NB4 (cell line): ENCODE results near the gene IER5.

Experiments
- MYC ChIP-seq: IDR thresholded peaks from 2 replicates; pipeline ENCODE4 v1.6.1; 2011; ENCODE audit warnings: low read depth, low read length
- POLR2A ChIP-seq: IDR thresholded peaks from 2 replicates; pipeline ENCODE4 v1.6.1; 2011; ENCODE audit warnings: mild to moderate bottlenecking; ENCODE audit not compliant: insufficient read length; ENCODE audit errors: extremely low read depth
- TF ChIP-seq, protein P1 (sequence below): IDR thresholded peaks from one replicate; pipeline ENCODE4 v1.5.1; 2012; ENCODE audit warnings: low read depth, low read length

DNA sequence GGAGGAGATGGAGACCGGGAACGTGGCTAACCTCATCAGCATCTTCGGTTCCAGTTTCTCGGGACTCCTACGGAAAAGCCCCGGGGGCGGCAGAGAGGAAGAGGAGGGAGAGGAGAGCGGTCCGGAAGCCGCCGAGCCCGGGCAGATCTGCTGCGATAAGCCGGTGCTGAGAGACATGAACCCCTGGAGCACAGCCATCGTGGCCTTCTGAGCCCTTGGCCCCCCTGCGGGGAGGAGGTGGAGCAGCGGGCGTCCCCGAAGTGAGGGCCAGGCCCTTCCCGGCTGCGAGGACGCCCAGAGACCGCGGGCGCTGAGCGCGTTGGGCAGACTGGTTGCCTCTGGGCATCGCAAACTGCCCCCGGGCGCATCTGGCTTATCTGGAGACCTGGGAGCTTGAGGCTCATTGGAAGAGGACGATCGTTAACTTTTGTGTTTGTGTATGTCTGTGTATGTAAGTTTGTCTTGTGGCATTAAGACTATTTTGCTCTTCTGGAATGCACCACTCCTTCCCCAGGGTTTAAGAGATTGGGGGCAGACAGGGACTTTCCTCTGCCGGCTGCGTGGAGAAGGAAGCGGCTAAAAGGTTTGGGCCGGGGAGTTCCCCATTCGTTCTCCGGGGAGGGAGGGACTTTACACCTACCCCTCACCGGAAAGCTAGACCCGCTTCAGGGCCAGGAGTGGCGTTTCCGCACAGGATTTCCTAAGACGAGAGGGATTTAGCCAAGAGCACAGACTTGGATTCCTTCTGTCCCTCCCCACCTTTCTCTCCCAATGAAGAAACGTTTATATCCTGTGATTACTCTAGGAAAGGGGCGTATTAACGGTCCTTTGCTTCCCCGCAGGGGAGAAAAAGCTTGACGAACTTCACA, 1.4 kb downstream of the IER5 start:
- TF ChIP-seq, protein P1, sequence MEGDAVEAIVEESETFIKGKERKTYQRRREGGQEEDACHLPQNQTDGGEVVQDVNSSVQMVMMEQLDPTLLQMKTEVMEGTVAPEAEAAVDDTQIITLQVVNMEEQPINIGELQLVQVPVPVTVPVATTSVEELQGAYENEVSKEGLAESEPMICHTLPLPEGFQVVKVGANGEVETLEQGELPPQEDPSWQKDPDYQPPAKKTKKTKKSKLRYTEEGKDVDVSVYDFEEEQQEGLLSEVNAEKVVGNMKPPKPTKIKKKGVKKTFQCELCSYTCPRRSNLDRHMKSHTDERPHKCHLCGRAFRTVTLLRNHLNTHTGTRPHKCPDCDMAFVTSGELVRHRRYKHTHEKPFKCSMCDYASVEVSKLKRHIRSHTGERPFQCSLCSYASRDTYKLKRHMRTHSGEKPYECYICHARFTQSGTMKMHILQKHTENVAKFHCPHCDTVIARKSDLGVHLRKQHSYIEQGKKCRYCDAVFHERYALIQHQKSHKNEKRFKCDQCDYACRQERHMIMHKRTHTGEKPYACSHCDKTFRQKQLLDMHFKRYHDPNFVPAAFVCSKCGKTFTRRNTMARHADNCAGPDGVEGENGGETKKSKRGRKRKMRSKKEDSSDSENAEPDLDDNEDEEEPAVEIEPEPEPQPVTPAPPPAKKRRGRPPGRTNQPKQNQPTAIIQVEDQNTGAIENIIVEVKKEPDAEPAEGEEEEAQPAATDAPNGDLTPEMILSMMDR: no peak
- no peak for TF ChIP-seq POLR2A
- TF ChIP-seq MYC: peak; percentile 14; the same call in 1 of the 2 replicates
